Activated T-helper 1 cell treated with anti-CD3 and anti-CD28 coated beads, Interleukin-2, amount 50 U/mL, for 16 hours (primary cell): ENCODE data around the gene ZNF766.
"Not testable (repeated sequence)": the region's sequence is repeated elsewhere in the genome, so short reads cannot be mapped to it uniquely, and the experiment has no call there.

Experiments used
- DNase-seq, 2 donors: peaks; one replicate each; pipeline ENCODE4 v3.0.0-alpha.2; 2020; ENCODE audit warnings: low read depth in 1 of 2, low spot score in 1 of 2

The ZNF766 gene

GRCh38 chr19:52274191-52274590 lies 4.8 kb downstream of the ZNF766 start:
- no peak for DNase-seq

- DNase-seq: no peak
These were observed 6.6 kb downstream of the ZNF766 start for GRCh38 chr19:52275988-52276387.

GRCh38 chr19:52277471-52277870 lies 8.1 kb downstream of the ZNF766 start:
- no peak for DNase-seq

- DNase-seq: no peak
These were observed 16.9 kb downstream of the ZNF766 start for GRCh38 chr19:52286256-52286655.

- no peak for DNase-seq
These were observed 22.4 kb downstream of the ZNF766 start for GRCh38 chr19:52291781-52292180.

- DNase-seq: not testable (repeated sequence)
These were observed 23.6 kb downstream of the ZNF766 start for GRCh38 chr19:52292946-52293345.

GRCh38 chr19:52296400-52296772 lies 27.0 kb downstream of the ZNF766 start:
- DNase-seq: no peak

GRCh38 chr19:52296773-52297600 lies 27.6 kb downstream of the ZNF766 start, which contains the start of gene ZNF480:
TSS of gene ZNF480 (plus strand) at chr19:52297169. CDS start at chr19:52300413, 3,244 bp downstream.
- peak; percentile 75 to 81 for DNase-seq

GRCh38 chr19:52297601-52298364 lies 28.4 kb downstream of the ZNF766 start:
- no peak for DNase-seq

- DNase-seq: no peak
These were observed 37.9 kb downstream of the ZNF766 start for GRCh38 chr19:52307275-52307674.

GRCh38 chr19:52322429-52322828 lies 53.0 kb downstream of the ZNF766 start:
- no peak for DNase-seq

GRCh38 chr19:52331757-52332156 lies 62.4 kb downstream of the ZNF766 start:
- DNase-seq: no peak

- DNase-seq: no peak
These were observed 66.4 kb downstream of the ZNF766 start for GRCh38 chr19:52335768-52336116.

- DNase-seq: peak; percentile 71 to 76
These were observed 66.9 kb downstream of the ZNF766 start, which contains the start of gene ZNF610 for GRCh38 chr19:52336117-52336790. TSS of gene ZNF610 (plus strand) at chr19:52336243. CDS start at chr19:52349173, 12,930 bp downstream.

GRCh38 chr19:52336791-52337381 lies 67.5 kb downstream of the ZNF766 start:
- no peak for DNase-seq

GRCh38 chr19:52339022-52339421 lies 69.6 kb downstream of the ZNF766 start:
- DNase-seq: not testable (repeated sequence)

- peak in 1 of 2 donors; percentile 21 for DNase-seq
These were observed 74.2 kb downstream of the ZNF766 start for GRCh38 chr19:52343548-52343947.

- DNase-seq: no peak
These were observed 75.8 kb downstream of the ZNF766 start for GRCh38 chr19:52345162-52345561.
